Vagina (tissue), 2 donors: ENCODE data around the gene PEX11A. TPM values are rescaled to one million over a fixed set of nuclear protein-coding genes. Genes with fewer than 3 reads are reported as not detected.

Experiments
- DNase-seq, 2 donors: peaks; one replicate each; pipeline ENCODE4 v3.0.0-alpha.2; 2017; ENCODE audit errors: extremely low spot score in 2 of 2
- H3K27ac ChIP-seq: fragments of 200-600 bp; sonication (generic); one replicate; pipeline ENCODE4 v1.5.1; 2019
- H3K27me3 ChIP-seq: fragments of 200-600 bp; sonication (generic); one replicate; pipeline ENCODE4 v1.5.1; 2019
- H3K36me3 ChIP-seq, 2 donors: fragments of 200-600 bp; sonication (generic); one replicate each; pipeline ENCODE4 v1.5.1; 2017 to 2019
- H3K4me1 ChIP-seq: fragments of 200-600 bp; sonication (generic); one replicate; pipeline ENCODE4 v1.5.1; 2019
- H3K4me3 ChIP-seq, 2 donors: fragments of 200-600 bp; sonication (generic); 1 replicate in 1 of 2; 2 replicates in 1 of 2; pipeline ENCODE4 v1.5.1; 2016 to 2019
- H3K9me3 ChIP-seq: fragments of 200-600 bp; sonication (generic); one replicate; pipeline ENCODE4 v1.5.1; 2019
- CTCF ChIP-seq, 3 experiments: fragments of 450-650 bp in 2 of 3; fragments of 200-600 bp in 1 of 3; sonication (generic) in 1 of 3; IDR thresholded peaks; one replicate each; pipeline ENCODE4 v1.5.1; 2017 to 2019; ENCODE audit warnings: antibody characterized with exemption in 3 of 3, mild to moderate bottlenecking in 2 of 3, moderate library complexity in 2 of 3
- POLR2A ChIP-seq, 2 donors: fragments of 450-650 bp; IDR thresholded peaks; one replicate each; pipeline ENCODE4 v1.6.1; 2017; ENCODE audit warnings: antibody characterized with exemption in 2 of 2, mild to moderate bottlenecking in 2 of 2, moderate library complexity in 2 of 2
- POLR2AphosphoS5 ChIP-seq, 2 donors: sonication (generic); formaldehyde crosslinking; IDR thresholded peaks; one replicate each; pipeline ENCODE4 v1.9.0; 2017; ENCODE audit warnings: antibody characterized with exemption in 2 of 2, mild to moderate bottlenecking in 2 of 2, low read depth in 1 of 2; ENCODE audit not compliant: insufficient read depth in 1 of 2
- intact Hi-C: fragments of 100-400 bp; cut with DNase I; formaldehyde crosslinking; loops from one replicate; pipeline ENCODE4 v1.15.1; 2023
- total RNA-seq: library from RNA; depleted of rRNA; stranded (reverse); fragments of >200 nt; gene quantifications from one replicate; pipeline ENCODE4 v1.2.3, GENCODE V29; 2016

The PEX11A gene
- total RNA-seq, 1 donor from 2014 or later, result 4.7 TPM

DNA sequence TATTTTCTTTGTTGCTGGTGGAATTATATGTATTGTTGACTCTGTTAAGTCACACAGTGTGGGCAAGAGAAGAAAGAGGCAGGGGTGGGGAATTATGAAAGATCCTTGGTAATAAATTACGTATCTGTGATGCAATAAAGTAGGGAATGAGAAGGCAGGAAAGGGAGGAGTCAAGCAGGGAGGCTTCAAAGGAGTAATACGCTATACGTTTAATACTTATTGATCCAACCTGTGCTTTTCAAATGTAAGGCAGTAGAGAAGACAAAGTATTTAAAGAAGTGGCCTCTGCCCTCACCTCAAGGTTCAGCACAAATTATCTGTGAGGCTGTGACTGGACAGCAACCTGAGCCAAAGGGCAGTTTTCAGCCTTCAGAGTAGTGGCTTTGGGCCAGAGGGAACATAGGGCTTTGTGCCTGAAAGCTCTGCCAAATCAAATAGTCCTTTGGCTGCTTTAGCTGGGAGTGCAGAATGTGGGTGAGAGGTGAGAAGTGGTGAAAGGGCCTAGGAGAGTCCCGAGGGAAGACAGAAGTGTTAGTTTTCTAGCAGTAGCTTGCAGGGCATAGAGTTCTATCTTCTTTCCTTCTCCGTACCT lies 10.2 kb downstream of the PEX11A start:
- no peak for DNase-seq
- Histone ChIP-seq H3K27ac (no peak overlapping the region), H3K27me3 (no peaks in the 10 kb centered on the region), H3K4me1 (peaks cover 13% of the 10 kb centered on the region), H3K36me3 (no peaks in the 10 kb centered on the region), H3K4me3 (no peak overlapping the region), H3K9me3 (no peaks in the 10 kb centered on the region)
- TF ChIP-seq POLR2A (IDR thresholded peaks at IDR 0.05), result no peak
- TF ChIP-seq POLR2AphosphoS5 (IDR thresholded peaks at IDR 0.05; ENCODE audit: insufficient read depth in 1 of 2, low read depth in 1 of 2), result peak in 1 of 2 donors; percentile 40
- no peak for TF ChIP-seq CTCF (IDR thresholded peaks at IDR 0.05)
- intact Hi-C loops, result no loop called here

GRCh38 chr15:89679212-89679611 lies 11.3 kb downstream of the PEX11A start, which contains the start of gene PLIN1:
Gene PLIN1, minus strand, starts transcription at chr15:89679367. Its CDS starts 1,878 bp downstream, at chr15:89677489.
- no peak for DNase-seq
- Histone ChIP-seq H3K9me3 (no peaks in the 10 kb centered on the region), H3K36me3 (no peaks in the 10 kb centered on the region), H3K4me3 (no peak within 1 kb of the TSS), H3K4me1 (peaks cover 13% of the 10 kb centered on the region), H3K27me3 (no peaks in the 10 kb centered on the region), H3K27ac (no peak within 1 kb of the TSS)
- TF ChIP-seq CTCF (IDR thresholded peaks at IDR 0.05), result no peak
- intact Hi-C loops, result loop anchor here (5.0 kb wide), 1 partner anchor 493 kb away; no protein-coding TSS in a partner anchor

DNA sequence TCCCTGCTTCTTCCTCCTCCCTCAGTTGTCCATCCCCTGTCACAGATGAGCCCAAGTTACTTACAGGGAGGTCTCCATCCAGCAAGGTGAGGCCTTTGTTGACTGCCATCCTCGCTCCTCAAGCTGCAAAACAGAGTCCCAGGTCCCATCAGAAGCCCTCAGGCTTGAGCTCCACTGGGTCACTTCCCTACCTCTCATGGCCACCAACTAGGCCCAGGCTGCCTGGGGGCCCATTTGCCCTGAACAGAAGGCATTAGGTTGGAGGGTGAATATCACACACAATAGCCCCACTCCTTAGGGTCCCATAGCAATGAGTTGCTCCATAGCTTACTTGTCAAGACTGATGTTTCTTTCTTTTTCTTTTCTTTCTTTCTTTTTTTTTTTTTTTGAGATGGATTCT lies 13.2 kb downstream of the PEX11A start:
- intact Hi-C loops, result loop anchor here (5.0 kb wide), 1 partner anchor 495 kb away; no protein-coding TSS in a partner anchor
- Histone ChIP-seq H3K27ac (no peak overlapping the region), H3K9me3 (no peaks in the 10 kb centered on the region), H3K4me1 (peaks cover 13% of the 10 kb centered on the region), H3K36me3 (no peaks in the 10 kb centered on the region), H3K4me3 (no peak overlapping the region), H3K27me3 (no peaks in the 10 kb centered on the region)
- TF ChIP-seq POLR2A (IDR thresholded peaks at IDR 0.05) (no peak), POLR2AphosphoS5 (IDR thresholded peaks at IDR 0.05; ENCODE audit: insufficient read depth in 1 of 2, low read depth in 1 of 2) (no peak), CTCF (IDR thresholded peaks at IDR 0.05) (no peak)
- no peak for DNase-seq

DNA sequence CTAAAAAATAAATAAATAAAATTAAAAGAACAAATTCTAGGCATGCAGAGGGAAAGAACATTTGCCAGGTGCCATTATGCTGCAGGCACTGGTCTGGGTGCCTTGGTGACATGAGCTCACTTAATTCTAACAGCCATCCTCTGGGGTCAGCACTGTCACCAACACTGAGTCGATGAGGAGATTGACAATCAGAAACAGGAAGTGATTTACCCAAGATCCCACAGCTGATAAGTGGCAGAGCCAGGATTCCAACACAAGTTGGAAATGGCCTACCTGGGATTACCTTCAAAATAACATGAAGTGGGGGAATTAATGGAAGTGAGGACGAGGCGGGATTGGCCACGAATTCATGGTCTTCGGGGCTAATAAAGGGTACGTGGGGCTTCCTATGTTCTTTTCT lies 14.9 kb downstream of the PEX11A start:
- no peaks in the 10 kb centered on the region for H3K9me3 ChIP-seq
- no peak overlapping the region for H3K4me3 ChIP-seq
- TF ChIP-seq POLR2AphosphoS5 (IDR thresholded peaks at IDR 0.05; ENCODE audit: insufficient read depth in 1 of 2, low read depth in 1 of 2) (no peak), CTCF (IDR thresholded peaks at IDR 0.05) (no peak), POLR2A (IDR thresholded peaks at IDR 0.05) (no peak)
- H3K36me3 ChIP-seq, result no peaks in the 10 kb centered on the region
- H3K27me3 ChIP-seq, result no peaks in the 10 kb centered on the region
- no peak for DNase-seq
- peaks cover 12% of the 10 kb centered on the region for H3K4me1 ChIP-seq
- intact Hi-C loops, result loop anchor here (5.0 kb wide), 1 partner anchor 497 kb away; no protein-coding TSS in a partner anchor
- no peak overlapping the region for H3K27ac ChIP-seq

DNA sequence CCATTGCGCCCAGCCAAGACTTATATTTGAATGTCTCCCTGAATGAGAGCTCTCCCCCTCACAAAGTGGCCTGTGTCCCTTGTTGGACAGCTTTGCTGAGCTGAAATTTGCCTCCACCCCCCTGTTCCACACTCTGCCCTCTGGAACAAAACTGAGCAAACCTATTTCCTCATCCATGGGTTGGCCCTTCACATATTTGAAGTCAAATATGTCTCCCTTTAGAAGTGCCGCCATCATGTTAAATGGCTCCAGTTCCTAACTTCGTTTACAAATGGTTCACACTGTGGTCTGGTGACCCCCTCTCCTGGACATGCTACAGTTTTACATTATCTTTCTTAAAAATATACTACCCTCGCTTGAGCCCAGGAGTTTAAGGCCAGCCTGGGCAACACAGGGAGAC lies 16.0 kb downstream of the PEX11A start:
- Histone ChIP-seq H3K36me3 (no peaks in the 10 kb centered on the region), H3K27ac (no peak overlapping the region), H3K4me3 (no peak overlapping the region), H3K4me1 (peaks cover 8% of the 10 kb centered on the region), H3K9me3 (no peaks in the 10 kb centered on the region), H3K27me3 (no peaks in the 10 kb centered on the region)
- intact Hi-C loops, result no loop called here
- TF ChIP-seq CTCF (IDR thresholded peaks at IDR 0.05), result no peak
- DNase-seq, result no peak
